Measurements from ENCODE around the gene ATP10A.

The ATP10A gene

GRCh38 chr15:25793354-25794050 is 69.6 kb downstream of the ATP10A start:
- TF ChIP-seq CTCF (conservative IDR thresholded peaks at IDR 0.05) (no peak), ZFX (IDR thresholded peaks at IDR 0.05) (no peak)
- no peak overlapping the region for H3K27ac ChIP-seq

GRCh38 chr15:25792128-25792527 is 71.0 kb downstream of the ATP10A start:
- TF ChIP-seq ZFX (IDR thresholded peaks at IDR 0.05) = no peak
- no peak for TF ChIP-seq CTCF (conservative IDR thresholded peaks at IDR 0.05)
- no peak overlapping the region for H3K27ac ChIP-seq

GRCh38 chr15:25790000-25790660 is 73.0 kb downstream of the ATP10A start:
- no peak overlapping the region for H3K27ac ChIP-seq
- TF ChIP-seq CTCF (conservative IDR thresholded peaks at IDR 0.05) (no peak), ZFX (IDR thresholded peaks at IDR 0.05) (no peak)

GRCh38 chr15:25789616-25789999 is 73.5 kb downstream of the ATP10A start:
- TF ChIP-seq ZFX (IDR thresholded peaks at IDR 0.05) (no peak), CTCF (conservative IDR thresholded peaks at IDR 0.05) (no peak)
- H3K27ac ChIP-seq = no peak overlapping the region

- no peak overlapping the region for H3K27ac ChIP-seq
- TF ChIP-seq ZFX (IDR thresholded peaks at IDR 0.05) (no peak), CTCF (conservative IDR thresholded peaks at IDR 0.05) (no peak)
Observed at GRCh38 chr15:25789211-25789610, 73.9 kb downstream of the ATP10A start.

- no peak overlapping the region for H3K27ac ChIP-seq
- no peak for TF ChIP-seq ZFX (IDR thresholded peaks at IDR 0.05)
- no peak for TF ChIP-seq CTCF (conservative IDR thresholded peaks at IDR 0.05)
Observed at GRCh38 chr15:25787855-25788520, 75.1 kb downstream of the ATP10A start.

- TF ChIP-seq CTCF (conservative IDR thresholded peaks at IDR 0.05) = no peak
- TF ChIP-seq ZFX (IDR thresholded peaks at IDR 0.05) = no peak
- no peak overlapping the region for H3K27ac ChIP-seq
Observed at GRCh38 chr15:25787381-25787780, 75.7 kb downstream of the ATP10A start.
